ENCODE measurements around the gene RGS7. TPM values are rescaled to one million over a fixed set of nuclear protein-coding genes. Genes with fewer than 3 reads are reported as not detected.
"Not testable (repeated sequence)": the region's sequence is repeated elsewhere in the genome, so short reads cannot be mapped to it uniquely, and the experiment has no call there.

The RGS7 gene
- total RNA-seq, 2 experiments from 2014 or later = not detected

GRCh38 chr1:241145881-241146280 lies 211.1 kb downstream of the RGS7 start:
- CTCF ChIA-PET = no interaction called here
- POLR2A ChIA-PET = no interaction called here

- CTCF ChIA-PET = no interaction called here
- POLR2A ChIA-PET = no interaction called here
These were observed 213.1 kb downstream of the RGS7 start for GRCh38 chr1:241143765-241144442.

GRCh38 chr1:241142493-241142892 lies 214.5 kb downstream of the RGS7 start:
- POLR2A ChIA-PET = no interaction called here

GRCh38 chr1:241141646-241142045 lies 215.4 kb downstream of the RGS7 start:
- CTCF ChIA-PET = not testable (repeated sequence)

More at GRCh38 chr1:241142493-241142892, 214.5 kb downstream of the RGS7 start:
- CTCF ChIA-PET = no interaction called here

GRCh38 chr1:241140670-241141069 lies 216.3 kb downstream of the RGS7 start:
- CTCF ChIA-PET = no interaction called here
- POLR2A ChIA-PET = no interaction called here

More at GRCh38 chr1:241141646-241142045, 215.4 kb downstream of the RGS7 start:
- POLR2A ChIA-PET = not testable (repeated sequence)

- ChIA-PET CTCF (no interaction called here), POLR2A (no interaction called here)
These were observed 218.0 kb downstream of the RGS7 start for GRCh38 chr1:241139047-241139446.

- ChIA-PET POLR2A (no interaction called here), CTCF (no interaction called here)
These were observed 218.8 kb downstream of the RGS7 start for GRCh38 chr1:241138248-241138647.

GRCh38 chr1:241136389-241136788 lies 220.6 kb downstream of the RGS7 start:
- ChIA-PET POLR2A (no interaction called here), CTCF (no interaction called here)

- ChIA-PET POLR2A (no interaction called here), CTCF (no interaction called here)
These were observed 225.3 kb downstream of the RGS7 start for GRCh38 chr1:241131636-241132194.

GRCh38 chr1:241130881-241131280 lies 226.1 kb downstream of the RGS7 start:
- CTCF ChIA-PET = no interaction called here
- POLR2A ChIA-PET = no interaction called here

GRCh38 chr1:241129207-241129960 lies 227.6 kb downstream of the RGS7 start:
- ChIA-PET CTCF (no interaction called here), POLR2A (interaction anchor here (0.5 kb wide), 1 partner anchor 214 kb away, joined by 6 read pairs; no protein-coding TSS in a partner anchor)

GRCh38 chr1:241125286-241125685 lies 231.7 kb downstream of the RGS7 start:
- ChIA-PET CTCF (no interaction called here), POLR2A (no interaction called here)

- ChIA-PET POLR2A (no interaction called here), CTCF (no interaction called here)
These were observed 239.0 kb downstream of the RGS7 start for GRCh38 chr1:241118049-241118448.

GRCh38 chr1:241115784-241116183 lies 241.2 kb downstream of the RGS7 start:
- CTCF ChIA-PET = no interaction called here
- POLR2A ChIA-PET = no interaction called here

GRCh38 chr1:241114699-241115233 lies 242.2 kb downstream of the RGS7 start:
- CTCF ChIA-PET = no interaction called here
- POLR2A ChIA-PET = no interaction called here

- ChIA-PET POLR2A (no interaction called here), CTCF (no interaction called here)
These were observed 243.4 kb downstream of the RGS7 start for GRCh38 chr1:241113557-241113956.

- ChIA-PET CTCF (no interaction called here), POLR2A (no interaction called here)
These were observed 248.0 kb downstream of the RGS7 start for GRCh38 chr1:241109039-241109438.

- POLR2A ChIA-PET = no interaction called here
- CTCF ChIA-PET = no interaction called here
These were observed 251.9 kb downstream of the RGS7 start for GRCh38 chr1:241105147-241105546.

GRCh38 chr1:241102664-241103063 lies 254.3 kb downstream of the RGS7 start:
- ChIA-PET CTCF (no interaction called here), POLR2A (no interaction called here)

- CTCF ChIA-PET = no interaction called here
- POLR2A ChIA-PET = no interaction called here
These were observed 255.4 kb downstream of the RGS7 start for GRCh38 chr1:241101622-241102021.

- POLR2A ChIA-PET = no interaction called here
- CTCF ChIA-PET = no interaction called here
These were observed 259.5 kb downstream of the RGS7 start for GRCh38 chr1:241097479-241097878.
